Astrocyte of the hippocampus (primary cell): ENCODE data around the gene RABEP2.
A peak's percentile ranks its signal among the peaks of the same experiment; 100 is the strongest.
"Not testable (repeated sequence)": the region's sequence is repeated elsewhere in the genome, so short reads cannot be mapped to it uniquely, and the experiment has no call there.

Experiments
- DNase-seq: peaks from one replicate; pipeline ENCODE4 v3.0.0; 2011; ENCODE audit warnings: low read depth, low spot score

Gene RABEP2

GRCh38 chr16:28933171-28933570 is 8.1 kb upstream of the RABEP2 start:
- no peak for DNase-seq

GRCh38 chr16:28932339-28933141 is 7.5 kb upstream of the RABEP2 start:
- no peak for DNase-seq

- DNase-seq: no peak
Measured at GRCh38 chr16:28931801-28932225, 6.8 kb upstream of the RABEP2 start, which contains the start of gene CD19. Gene CD19, plus strand, starts transcription at chr16:28931971. Its CDS starts 30 bp downstream, at chr16:28932001.

- no peak for DNase-seq
Measured at GRCh38 chr16:28930652-28931051, 5.6 kb upstream of the RABEP2 start.

- DNase-seq: no peak
Measured at GRCh38 chr16:28930203-28930602, 5.2 kb upstream of the RABEP2 start.

GRCh38 chr16:28927815-28928214 is 2.8 kb upstream of the RABEP2 start:
- no peak for DNase-seq

- not testable (repeated sequence) for DNase-seq
Measured at GRCh38 chr16:28926284-28926683, 1.2 kb upstream of the RABEP2 start.

- peak; percentile 82 for DNase-seq
Measured at GRCh38 chr16:28925386-28926228, 569 bp upstream of the RABEP2 start.

GRCh38 chr16:28924399-28924761 is 658 bp downstream of the RABEP2 start:
- no peak for DNase-seq

- no peak for DNase-seq
Measured at GRCh38 chr16:28923652-28924398, 1.2 kb downstream of the RABEP2 start.

- no peak for DNase-seq
Measured at GRCh38 chr16:28923231-28923587, 1.8 kb downstream of the RABEP2 start.

- no peak for DNase-seq
Measured at GRCh38 chr16:28918698-28919097, 6.3 kb downstream of the RABEP2 start.

GRCh38 chr16:28917095-28917494 is 7.9 kb downstream of the RABEP2 start:
- no peak for DNase-seq

GRCh38 chr16:28915181-28915580 is 9.9 kb downstream of the RABEP2 start:
- DNase-seq: peak; percentile 29

GRCh38 chr16:28913946-28914724 is 10.9 kb downstream of the RABEP2 start:
- DNase-seq: no peak

GRCh38 chr16:28912558-28912957 is 12.5 kb downstream of the RABEP2 start:
- no peak for DNase-seq

GRCh38 chr16:28910086-28911031 is 14.7 kb downstream of the RABEP2 start:
- DNase-seq: no peak

GRCh38 chr16:28905800-28906372 is 19.2 kb downstream of the RABEP2 start:
- no peak for DNase-seq

- no peak for DNase-seq
Measured at GRCh38 chr16:28905229-28905754, 19.7 kb downstream of the RABEP2 start.

- no peak for DNase-seq
Measured at GRCh38 chr16:28904828-28905227, 20.2 kb downstream of the RABEP2 start.
